CD4-positive, alpha-beta T cell (primary cell): ENCODE data around the gene ESR1. TPM values are rescaled to one million over a fixed set of nuclear protein-coding genes. Genes with fewer than 3 reads are reported as not detected.

Experiments used
- ATAC-seq: fragments of 200-7000 bp; cut with Tn5 transposase; one replicate; pipeline ENCODE4 v1.10.0; 2022; ENCODE audit warnings: mild to moderate bottlenecking; ENCODE audit not compliant: poor library complexity
- CTCF ChIA-PET: fragments of 350-600 bp; sonication (Branson Sonifier 250); formaldehyde crosslinking; loops from one replicate; lab custom pipeline; 2021; ENCODE audit warnings: antibody characterized with exemption, inconsistent platforms; lab: Charles Lee
- POLR2A ChIA-PET: fragments of 350-600 bp; sonication (Branson Sonifier 250); formaldehyde crosslinking; loops from one replicate; lab custom pipeline; 2021; ENCODE audit warnings: antibody characterized with exemption, inconsistent platforms; lab: Charles Lee
- DNase-seq, 14 experiments: peaks; one replicate each; pipeline ENCODE4 v3.0.0-alpha.2; 2013 to 2020; ENCODE audit warnings: mixed read lengths in 2 of 14
- H3K27ac ChIP-seq, 2 donors: one replicate each; pipeline versions ENCODE4 v1.5.1 to v1.7.0; 2013; ENCODE audit warnings: low read length in 2 of 2, low read depth in 1 of 2, mild to moderate bottlenecking in 1 of 2
- H3K27me3 ChIP-seq, 2 experiments: 1 replicate in 1 of 2; 2 replicates in 1 of 2; pipeline versions ENCODE4 v1.6.1 to v1.7.0; 2013; ENCODE audit warnings: low read length in 2 of 2, control low read depth in 1 of 2, mild to moderate bottlenecking in 1 of 2, moderate library complexity in 1 of 2; ENCODE audit not compliant: insufficient read depth in 2 of 2, control insufficient read depth in 1 of 2
- H3K36me3 ChIP-seq: one replicate; pipeline ENCODE4 v1.6.1; 2013; ENCODE audit warnings: low read length, control low read depth; ENCODE audit not compliant: insufficient read depth
- H3K4me1 ChIP-seq: one replicate; pipeline ENCODE4 v1.6.1; 2013; ENCODE audit warnings: low read length, control low read depth; ENCODE audit not compliant: insufficient read depth
- H3K4me3 ChIP-seq: one replicate; pipeline ENCODE4 v1.5.1; 2013; ENCODE audit warnings: mild to moderate bottlenecking, low read length, moderate library complexity
- H3K9me3 ChIP-seq, 2 experiments: 1 replicate in 1 of 2; 2 replicates in 1 of 2; pipeline versions ENCODE4 v1.6.1 to v1.7.0; 2013; ENCODE audit warnings: low read length in 2 of 2, mild to moderate bottlenecking in 2 of 2, control low read depth in 1 of 2, moderate library complexity in 1 of 2; ENCODE audit not compliant: control insufficient read depth in 1 of 2, insufficient read depth in 1 of 2
- H3K27ac Mint-ChIP-seq: one replicate; pipeline ENCODE4 v1.8.0; 2020; ENCODE audit warnings: mixed read lengths
- H3K27me3 Mint-ChIP-seq: one replicate; pipeline ENCODE4 v1.8.0; 2021; ENCODE audit warnings: mixed read lengths
- H3K36me3 Mint-ChIP-seq: one replicate; pipeline ENCODE4 v1.8.0; 2021; ENCODE audit warnings: low read depth, mixed read lengths
- H3K4me1 Mint-ChIP-seq: one replicate; pipeline ENCODE4 v1.8.0; 2021; ENCODE audit warnings: low read depth, mixed read lengths
- H3K4me3 Mint-ChIP-seq: one replicate; pipeline ENCODE4 v1.8.0; 2020; ENCODE audit warnings: mild to moderate bottlenecking, mixed read lengths
- H3K9me3 Mint-ChIP-seq: one replicate; pipeline ENCODE4 v1.8.0; 2020; ENCODE audit warnings: mixed read lengths
- intact Hi-C, 2 experiments: fragments of 100-400 bp; cut with DNase I in 1 of 2; cut with micrococcal nuclease in 1 of 2; formaldehyde crosslinking; loops; one replicate each; pipeline versions ENCODE4 v1.15.1 to v1.9.0; 2023 to 2025; cut with DNase I, micrococcal nuclease
- total RNA-seq, 174 experiments: library from RNA in 2 of 174; stranded (reverse) in 2 of 174; gene quantifications; one replicate each; pipeline ENCODE4 v1.2.3 and lab custom pipeline; 2021 to 2026
- TF ChIP-seq, protein P1 (sequence below): fragments of 200-600 bp; IDR thresholded peaks from one replicate; pipeline ENCODE4 v1.8.0; 2022; ENCODE audit warnings: antibody characterized with exemption, mild to moderate bottlenecking

ESR1 gene
- total RNA-seq, 2 experiments from 2014 or later: 2.6 to 2.8 TPM

GRCh38 chr6:151782560-151782959 is 24.9 kb upstream of the ESR1 start:
- CTCF ChIA-PET: interaction anchor here (0.8 kb wide), 1 partner anchor 17 kb away, joined by 3 read pairs; no protein-coding TSS in a partner anchor
- intact Hi-C loops: no loop called here
- no peaks in the 10 kb centered on the region for H3K4me1 ChIP-seq
- TF ChIP-seq, protein P1, sequence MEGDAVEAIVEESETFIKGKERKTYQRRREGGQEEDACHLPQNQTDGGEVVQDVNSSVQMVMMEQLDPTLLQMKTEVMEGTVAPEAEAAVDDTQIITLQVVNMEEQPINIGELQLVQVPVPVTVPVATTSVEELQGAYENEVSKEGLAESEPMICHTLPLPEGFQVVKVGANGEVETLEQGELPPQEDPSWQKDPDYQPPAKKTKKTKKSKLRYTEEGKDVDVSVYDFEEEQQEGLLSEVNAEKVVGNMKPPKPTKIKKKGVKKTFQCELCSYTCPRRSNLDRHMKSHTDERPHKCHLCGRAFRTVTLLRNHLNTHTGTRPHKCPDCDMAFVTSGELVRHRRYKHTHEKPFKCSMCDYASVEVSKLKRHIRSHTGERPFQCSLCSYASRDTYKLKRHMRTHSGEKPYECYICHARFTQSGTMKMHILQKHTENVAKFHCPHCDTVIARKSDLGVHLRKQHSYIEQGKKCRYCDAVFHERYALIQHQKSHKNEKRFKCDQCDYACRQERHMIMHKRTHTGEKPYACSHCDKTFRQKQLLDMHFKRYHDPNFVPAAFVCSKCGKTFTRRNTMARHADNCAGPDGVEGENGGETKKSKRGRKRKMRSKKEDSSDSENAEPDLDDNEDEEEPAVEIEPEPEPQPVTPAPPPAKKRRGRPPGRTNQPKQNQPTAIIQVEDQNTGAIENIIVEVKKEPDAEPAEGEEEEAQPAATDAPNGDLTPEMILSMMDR: no peak
- no peaks in the 10 kb centered on the region for H3K27me3 ChIP-seq
- no peak overlapping the region for H3K27ac ChIP-seq
- H3K27me3 Mint-ChIP-seq: no peaks in the 10 kb centered on the region
- no peak overlapping the region for H3K27ac Mint-ChIP-seq
- H3K36me3 ChIP-seq: no peaks in the 10 kb centered on the region
- H3K4me3 Mint-ChIP-seq: no peak overlapping the region
- ATAC-seq (no peak), DNase-seq (no peak)
- no peaks in the 10 kb centered on the region for H3K9me3 ChIP-seq
- H3K4me1 Mint-ChIP-seq: no peaks in the 10 kb centered on the region
- POLR2A ChIA-PET: no interaction called here
- no peak overlapping the region for H3K4me3 ChIP-seq
- peaks cover 2% of the 10 kb centered on the region for H3K9me3 Mint-ChIP-seq
- H3K36me3 Mint-ChIP-seq: no peaks in the 10 kb centered on the region

DNA sequence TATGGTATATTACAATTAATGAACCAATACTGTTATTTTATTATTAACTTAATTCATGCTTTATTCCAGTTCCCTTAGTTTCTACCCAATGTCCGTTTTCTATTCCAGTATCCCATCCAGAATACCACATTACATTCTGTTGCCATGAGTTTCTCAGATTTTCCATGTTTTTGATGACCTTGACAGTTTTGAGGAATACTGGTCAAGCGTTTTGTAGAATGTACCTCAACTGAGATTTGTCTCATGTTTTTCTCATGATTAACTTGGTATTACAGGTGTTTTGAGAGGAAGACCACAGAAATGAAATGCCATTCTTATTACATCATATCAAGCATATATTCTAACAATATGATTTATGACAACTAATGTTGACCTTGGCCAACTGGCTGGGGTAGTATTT is 23.8 kb upstream of the ESR1 start:
- Mint-ChIP-seq H3K4me1 (no peaks in the 10 kb centered on the region), H3K27me3 (no peaks in the 10 kb centered on the region), H3K9me3 (peaks cover 6% of the 10 kb centered on the region), H3K27ac (no peak overlapping the region), H3K36me3 (no peaks in the 10 kb centered on the region), H3K4me3 (no peak overlapping the region)
- ATAC-seq (no peak), DNase-seq (no peak)
- ChIA-PET POLR2A (no interaction called here), CTCF (no interaction called here)
- H3K36me3 ChIP-seq: no peaks in the 10 kb centered on the region
- TF ChIP-seq, protein P1: no peak
- no peaks in the 10 kb centered on the region for H3K27me3 ChIP-seq
- intact Hi-C loops: no loop called here
- no peaks in the 10 kb centered on the region for H3K9me3 ChIP-seq
- no peak overlapping the region for H3K27ac ChIP-seq
- H3K4me1 ChIP-seq: no peaks in the 10 kb centered on the region
- H3K4me3 ChIP-seq: no peak overlapping the region

DNA sequence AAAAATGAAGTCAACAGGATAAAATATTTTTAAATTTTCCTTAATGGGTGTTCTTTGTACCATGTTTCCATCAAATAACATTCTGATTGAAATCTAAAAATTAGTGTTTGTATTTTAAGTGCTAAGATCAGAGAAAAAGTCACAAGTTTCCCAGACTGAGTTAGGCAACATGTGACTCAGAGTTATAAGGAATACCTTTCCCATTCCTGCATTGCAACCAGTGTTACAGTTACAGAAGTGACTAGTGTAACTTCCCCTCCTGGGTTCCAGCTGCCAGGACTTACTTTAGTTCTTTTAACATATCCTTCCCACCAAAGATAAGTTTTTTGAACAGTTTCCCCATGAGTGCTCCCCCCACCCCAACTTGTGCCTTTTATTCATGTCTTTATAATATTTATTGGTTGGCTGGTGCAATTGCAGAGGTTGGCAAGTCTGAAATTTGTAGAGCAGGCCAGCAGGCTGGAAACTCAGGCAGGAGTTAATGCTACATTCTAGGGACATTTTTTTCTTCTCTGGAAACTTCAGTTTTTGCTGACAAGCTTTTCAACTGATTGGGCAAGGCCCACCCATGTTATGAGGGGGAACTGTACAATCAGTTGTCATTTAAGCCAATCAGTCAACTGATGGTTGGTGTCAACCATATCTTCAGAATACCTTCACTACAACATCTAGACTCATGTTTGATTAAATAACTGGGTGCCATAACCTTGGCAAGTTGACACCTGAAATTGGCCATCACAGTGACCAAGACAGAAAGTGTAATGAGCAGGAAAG is 22.9 kb upstream of the ESR1 start:
- Histone ChIP-seq H3K9me3 (no peaks in the 10 kb centered on the region), H3K27me3 (no peaks in the 10 kb centered on the region), H3K4me1 (no peaks in the 10 kb centered on the region), H3K4me3 (no peak overlapping the region), H3K36me3 (no peaks in the 10 kb centered on the region), H3K27ac (no peak overlapping the region)
- POLR2A ChIA-PET: no interaction called here
- Mint-ChIP-seq H3K4me3 (no peak overlapping the region), H3K36me3 (no peaks in the 10 kb centered on the region), H3K4me1 (no peaks in the 10 kb centered on the region), H3K9me3 (peaks cover 6% of the 10 kb centered on the region), H3K27ac (no peak overlapping the region), H3K27me3 (no peaks in the 10 kb centered on the region)
- intact Hi-C loops: no loop called here
- TF ChIP-seq, protein P1: no peak
- CTCF ChIA-PET: no interaction called here
- ATAC-seq (no peak), DNase-seq (no peak)
